LHCN-M2 (cell line): ENCODE data around the gene BFSP2. TPM values are rescaled to one million over a fixed set of nuclear protein-coding genes. Genes with fewer than 3 reads are reported as not detected.
"Not testable (repeated sequence)": the region's sequence is repeated elsewhere in the genome, so short reads cannot be mapped to it uniquely, and the experiment has no call there.

Experiments
- DNase-seq: peaks from one replicate; pipeline ENCODE4 v3.0.0-alpha.2; 2012; ENCODE audit warnings: low read depth
- total RNA-seq: library from RNA; depleted of rRNA; stranded (reverse); fragments of >200 nt; gene quantifications from 2 replicates; pipeline ENCODE4 v1.2.3, GENCODE V29; 2014

Gene BFSP2
- total RNA-seq, 1 experiment from 2014 or later: not detected

- no peak for DNase-seq
Observed at GRCh38 chr3:133457025-133457424, 57.2 kb downstream of the BFSP2 start.

- no peak for DNase-seq
Observed at GRCh38 chr3:133457465-133458067, 57.7 kb downstream of the BFSP2 start.

- no peak for DNase-seq
Observed at GRCh38 chr3:133459400-133459799, 59.5 kb downstream of the BFSP2 start.

GRCh38 chr3:133460809-133461208, 61.0 kb downstream of the BFSP2 start:
- DNase-seq: no peak

- DNase-seq: peak; percentile 18
Observed at GRCh38 chr3:133461291-133461690, 61.4 kb downstream of the BFSP2 start.

GRCh38 chr3:133463347-133463860, 63.5 kb downstream of the BFSP2 start:
- DNase-seq: no peak

GRCh38 chr3:133464573-133464972, 64.7 kb downstream of the BFSP2 start:
- peak; percentile 63 for DNase-seq

GRCh38 chr3:133466531-133467386, 66.9 kb downstream of the BFSP2 start:
- no peak for DNase-seq

GRCh38 chr3:133467780-133468179, 67.9 kb downstream of the BFSP2 start:
- no peak for DNase-seq

GRCh38 chr3:133468251-133468721, 68.4 kb downstream of the BFSP2 start:
- peak; percentile 62 for DNase-seq

- no peak for DNase-seq
Observed at GRCh38 chr3:133469140-133469731, 69.4 kb downstream of the BFSP2 start.

- no peak for DNase-seq
Observed at GRCh38 chr3:133472242-133472641, 72.4 kb downstream of the BFSP2 start.

GRCh38 chr3:133472889-133473288, 73.0 kb downstream of the BFSP2 start:
- no peak for DNase-seq

GRCh38 chr3:133473472-133474191, 73.8 kb downstream of the BFSP2 start:
- not testable (repeated sequence) for DNase-seq

GRCh38 chr3:133474251-133474801, 74.5 kb downstream of the BFSP2 start:
- peak; percentile 21 for DNase-seq

- DNase-seq: no peak
Observed at GRCh38 chr3:133474817-133475216, 75.0 kb downstream of the BFSP2 start.

- no peak for DNase-seq
Observed at GRCh38 chr3:133475245-133476010, 75.6 kb downstream of the BFSP2 start.

GRCh38 chr3:133476971-133477375, 77.1 kb downstream of the BFSP2 start:
- no peak for DNase-seq

GRCh38 chr3:133477487-133477886, 77.6 kb downstream of the BFSP2 start:
- no peak for DNase-seq

- no peak for DNase-seq
Observed at GRCh38 chr3:133478624-133479023, 78.8 kb downstream of the BFSP2 start.
